NT2/D1 (cell line): ENCODE data around the gene POU3F3.

ENCODE experiments used
- YY1 ChIP-seq: IDR thresholded peaks from 2 replicates; pipeline ENCODE4 v1.6.1; 2011; ENCODE audit not compliant: insufficient read length, insufficient read depth
- ZNF274 ChIP-seq: IDR thresholded peaks from 2 replicates; pipeline ENCODE4 v1.6.1; 2011; ENCODE audit warnings: mild to moderate bottlenecking, low read depth, low read length

DNA sequence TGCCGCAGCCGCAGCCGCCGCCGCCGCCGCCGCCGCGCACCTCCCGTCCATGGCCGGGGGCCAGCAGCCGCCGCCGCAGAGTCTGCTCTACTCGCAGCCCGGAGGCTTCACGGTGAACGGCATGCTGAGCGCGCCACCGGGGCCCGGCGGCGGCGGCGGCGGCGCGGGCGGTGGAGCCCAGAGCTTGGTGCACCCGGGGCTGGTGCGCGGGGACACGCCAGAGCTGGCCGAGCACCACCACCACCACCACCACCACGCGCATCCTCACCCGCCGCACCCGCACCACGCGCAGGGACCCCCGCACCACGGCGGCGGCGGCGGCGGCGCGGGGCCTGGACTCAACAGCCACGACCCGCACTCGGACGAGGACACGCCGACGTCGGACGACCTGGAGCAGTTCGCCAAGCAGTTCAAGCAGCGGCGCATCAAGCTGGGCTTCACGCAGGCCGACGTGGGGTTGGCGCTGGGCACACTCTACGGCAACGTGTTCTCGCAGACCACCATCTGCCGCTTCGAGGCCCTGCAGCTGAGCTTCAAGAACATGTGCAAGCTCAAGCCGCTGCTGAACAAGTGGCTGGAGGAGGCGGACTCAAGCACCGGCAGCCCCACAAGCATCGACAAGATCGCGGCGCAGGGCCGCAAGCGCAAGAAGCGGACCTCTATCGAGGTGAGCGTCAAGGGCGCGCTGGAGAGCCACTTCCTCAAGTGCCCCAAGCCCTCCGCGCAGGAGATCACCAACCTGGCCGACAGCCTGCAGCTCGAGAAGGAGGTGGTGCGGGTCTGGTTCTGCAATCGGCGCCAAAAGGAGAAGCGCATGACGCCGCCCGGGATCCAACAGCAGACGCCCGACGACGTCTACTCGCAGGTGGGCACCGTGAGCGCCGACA, 2.4 kb downstream of the POU3F3 start:
- no peak for TF ChIP-seq YY1
- no peak for TF ChIP-seq ZNF274
